ENCODE results near the gene CNTNAP5.

The CNTNAP5 gene

GRCh38 chr2:124661558-124661957 lies 636.5 kb downstream of the CNTNAP5 start:
- Histone ChIP-seq H3K9ac (ENCODE audit: insufficient read length) (no peak overlapping the region), H3K36me3 (ENCODE audit: insufficient read depth, low read length) (no peaks in the 10 kb centered on the region), H3K4me3 (no peak overlapping the region), H3K9me3 (ENCODE audit: low read depth, low read length) (no peaks in the 10 kb centered on the region), H3K27ac (no peak overlapping the region)
- TF ChIP-seq EZH2 (IDR thresholded peaks at IDR 0.05) (no peak), POLR2AphosphoS5 (IDR thresholded peaks at IDR 0.05; ENCODE audit: borderline replicate concordance, low read depth, low read length) (no peak), FOXP2 (optimal IDR thresholded peaks at IDR 0.05; ENCODE audit: control extremely low read depth, extremely low read length, insufficient read depth) (no peak)
- no peak for DNase-seq (ENCODE audit: low read depth, low spot score)

GRCh38 chr2:124662946-124663644 lies 638.0 kb downstream of the CNTNAP5 start:
- Histone ChIP-seq H3K36me3 (ENCODE audit: insufficient read depth, low read length) (no peaks in the 10 kb centered on the region), H3K27ac (no peak overlapping the region), H3K4me3 (no peak overlapping the region), H3K9ac (ENCODE audit: insufficient read length) (no peak overlapping the region), H3K9me3 (ENCODE audit: low read depth, low read length) (no peaks in the 10 kb centered on the region)
- no peak for DNase-seq (ENCODE audit: low read depth, low spot score)
- TF ChIP-seq EZH2 (IDR thresholded peaks at IDR 0.05) (no peak), FOXP2 (optimal IDR thresholded peaks at IDR 0.05; ENCODE audit: control extremely low read depth, extremely low read length, insufficient read depth) (no peak), POLR2AphosphoS5 (IDR thresholded peaks at IDR 0.05; ENCODE audit: borderline replicate concordance, low read depth, low read length) (no peak)

- no peak for DNase-seq (ENCODE audit: low read depth, low spot score)
- Histone ChIP-seq H3K36me3 (ENCODE audit: insufficient read depth, low read length) (no peaks in the 10 kb centered on the region), H3K9me3 (ENCODE audit: low read depth, low read length) (no peaks in the 10 kb centered on the region), H3K4me3 (no peak overlapping the region), H3K9ac (ENCODE audit: insufficient read length) (no peak overlapping the region), H3K27ac (no peak overlapping the region)
- TF ChIP-seq EZH2 (IDR thresholded peaks at IDR 0.05) (no peak), FOXP2 (optimal IDR thresholded peaks at IDR 0.05; ENCODE audit: control extremely low read depth, extremely low read length, insufficient read depth) (no peak), POLR2AphosphoS5 (IDR thresholded peaks at IDR 0.05; ENCODE audit: borderline replicate concordance, low read depth, low read length) (no peak)
Observed at GRCh38 chr2:124663645-124663997, 638.5 kb downstream of the CNTNAP5 start.

GRCh38 chr2:124664363-124664762 lies 639.3 kb downstream of the CNTNAP5 start:
- Histone ChIP-seq H3K4me3 (no peak overlapping the region), H3K36me3 (ENCODE audit: insufficient read depth, low read length) (no peaks in the 10 kb centered on the region), H3K9me3 (ENCODE audit: low read depth, low read length) (no peaks in the 10 kb centered on the region), H3K27ac (no peak overlapping the region), H3K9ac (ENCODE audit: insufficient read length) (no peak overlapping the region)
- TF ChIP-seq POLR2AphosphoS5 (IDR thresholded peaks at IDR 0.05; ENCODE audit: borderline replicate concordance, low read depth, low read length) (no peak), EZH2 (IDR thresholded peaks at IDR 0.05) (no peak), FOXP2 (optimal IDR thresholded peaks at IDR 0.05; ENCODE audit: control extremely low read depth, extremely low read length, insufficient read depth) (no peak)
- DNase-seq (ENCODE audit: low read depth, low spot score): no peak

GRCh38 chr2:124666976-124667375 lies 641.9 kb downstream of the CNTNAP5 start:
- no peaks in the 10 kb centered on the region for H3K9me3 ChIP-seq (ENCODE audit: low read depth, low read length)
- no peak overlapping the region for H3K9ac ChIP-seq (ENCODE audit: insufficient read length)
- no peaks in the 10 kb centered on the region for H3K36me3 ChIP-seq (ENCODE audit: insufficient read depth, low read length)
- no peak overlapping the region for H3K4me3 ChIP-seq
- DNase-seq (ENCODE audit: low read depth, low spot score): no peak
- TF ChIP-seq POLR2AphosphoS5 (IDR thresholded peaks at IDR 0.05; ENCODE audit: borderline replicate concordance, low read depth, low read length) (no peak), EZH2 (IDR thresholded peaks at IDR 0.05) (no peak), FOXP2 (optimal IDR thresholded peaks at IDR 0.05; ENCODE audit: control extremely low read depth, extremely low read length, insufficient read depth) (no peak)
- no peak overlapping the region for H3K27ac ChIP-seq

- H3K9me3 ChIP-seq (ENCODE audit: low read depth, low read length): no peaks in the 10 kb centered on the region
- no peak overlapping the region for H3K4me3 ChIP-seq
- no peak overlapping the region for H3K27ac ChIP-seq
- DNase-seq (ENCODE audit: low read depth, low spot score): no peak
- H3K9ac ChIP-seq (ENCODE audit: insufficient read length): no peak overlapping the region
- no peaks in the 10 kb centered on the region for H3K36me3 ChIP-seq (ENCODE audit: insufficient read depth, low read length)
- TF ChIP-seq POLR2AphosphoS5 (IDR thresholded peaks at IDR 0.05; ENCODE audit: borderline replicate concordance, low read depth, low read length): no peak
- no peak for TF ChIP-seq EZH2 (IDR thresholded peaks at IDR 0.05)
- no peak for TF ChIP-seq FOXP2 (optimal IDR thresholded peaks at IDR 0.05; ENCODE audit: control extremely low read depth, extremely low read length, insufficient read depth)
Observed at GRCh38 chr2:124668161-124668560, 643.1 kb downstream of the CNTNAP5 start.

GRCh38 chr2:124670187-124670586 lies 645.1 kb downstream of the CNTNAP5 start:
- Histone ChIP-seq H3K9me3 (ENCODE audit: low read depth, low read length) (no peaks in the 10 kb centered on the region), H3K9ac (ENCODE audit: insufficient read length) (no peak overlapping the region), H3K4me3 (no peak overlapping the region), H3K27ac (no peak overlapping the region), H3K36me3 (ENCODE audit: insufficient read depth, low read length) (no peaks in the 10 kb centered on the region)
- DNase-seq (ENCODE audit: low read depth, low spot score): no peak
- TF ChIP-seq EZH2 (IDR thresholded peaks at IDR 0.05) (no peak), FOXP2 (optimal IDR thresholded peaks at IDR 0.05; ENCODE audit: control extremely low read depth, extremely low read length, insufficient read depth) (no peak), POLR2AphosphoS5 (IDR thresholded peaks at IDR 0.05; ENCODE audit: borderline replicate concordance, low read depth, low read length) (no peak)

GRCh38 chr2:124678043-124678442 lies 653.0 kb downstream of the CNTNAP5 start:
- Histone ChIP-seq H3K27ac (no peak overlapping the region), H3K9me3 (ENCODE audit: low read depth, low read length) (no peaks in the 10 kb centered on the region), H3K9ac (ENCODE audit: insufficient read length) (no peak overlapping the region), H3K36me3 (ENCODE audit: insufficient read depth, low read length) (no peaks in the 10 kb centered on the region), H3K4me3 (no peak overlapping the region)
- TF ChIP-seq FOXP2 (optimal IDR thresholded peaks at IDR 0.05; ENCODE audit: control extremely low read depth, extremely low read length, insufficient read depth) (no peak), EZH2 (IDR thresholded peaks at IDR 0.05) (no peak), POLR2AphosphoS5 (IDR thresholded peaks at IDR 0.05; ENCODE audit: borderline replicate concordance, low read depth, low read length) (no peak)
- no peak for DNase-seq (ENCODE audit: low read depth, low spot score)
